HFFc6 (cell line): Measurements from ENCODE around the gene OR4D5. TPM values are rescaled to one million over a fixed set of nuclear protein-coding genes. Genes with fewer than 3 reads are reported as not detected.

Experiments
- DNase-seq: peaks from one replicate; pipeline ENCODE4 v3.0.0-alpha.2; 2018
- H3K27ac Mint-ChIP-seq: 2 replicates; pipeline ENCODE4 v1.8.0; 2020; ENCODE audit warnings: mild to moderate bottlenecking, mixed read lengths
- H3K27me3 Mint-ChIP-seq: 2 replicates; pipeline ENCODE4 v1.8.0; 2021; ENCODE audit warnings: mild to moderate bottlenecking, moderate library complexity, mixed read lengths; ENCODE audit not compliant: insufficient read depth
- H3K36me3 Mint-ChIP-seq: 2 replicates; pipeline ENCODE4 v1.8.0; 2021; ENCODE audit warnings: low read depth, mixed read lengths
- H3K4me1 Mint-ChIP-seq: 2 replicates; pipeline ENCODE4 v1.8.0; 2020; ENCODE audit warnings: low read depth, mixed read lengths
- H3K4me3 Mint-ChIP-seq: 2 replicates; pipeline ENCODE4 v1.8.0; 2020; ENCODE audit warnings: mild to moderate bottlenecking, moderate library complexity, mixed read lengths
- H3K9me3 Mint-ChIP-seq: 2 replicates; pipeline ENCODE4 v1.8.0; 2020; ENCODE audit warnings: mild to moderate bottlenecking, mixed read lengths
- CTCF ChIP-seq: fragments of 200-600 bp; sonication (generic); IDR thresholded peaks from 2 replicates; pipeline ENCODE4 v1.5.0; 2021; ENCODE audit warnings: antibody characterized with exemption, mild to moderate bottlenecking
- long read RNA-seq: library from polyadenylated mRNA; unstranded; transcript quantifications from one replicate; pipeline ENCODE4 v2.0.0, GENCODE V29; 2019
- total RNA-seq, 6 experiments: library from RNA; stranded (reverse); fragmentation: NEBNext Ultra II Directional; extraction: Animal tissue kit (Norgen Biotek cat#: 25700); gene quantifications; 2 replicates in 1 of 6; 3 replicates in 5 of 6; pipeline ENCODE4 v1.2.3, GENCODE V29; 2021

OR4D5 gene
- total RNA-seq = not detected
- long read RNA-seq = 0 reads

- peaks cover 2% of the 10 kb centered on the region; the same call in 1 of the 2 replicates for H3K27me3 Mint-ChIP-seq
- no peak for DNase-seq
- no peak for TF ChIP-seq CTCF
- H3K9me3 Mint-ChIP-seq = peaks cover 46% of the 10 kb centered on the region
- H3K27ac Mint-ChIP-seq = no peak within 1 kb of the TSS
- H3K4me1 Mint-ChIP-seq = no peaks in the 10 kb centered on the region
- H3K36me3 Mint-ChIP-seq = peaks cover 6% of the 10 kb centered on the region
- no peak within 1 kb of the TSS for H3K4me3 Mint-ChIP-seq
Measured at GRCh38 chr11:123939317-123939716, at the start of gene OR4D5. Gene OR4D5, plus strand, starts transcription at chr11:123939617. Its CDS starts 0 bp downstream, at chr11:123939617.

GRCh38 chr11:123892031-123892430 is 47.4 kb upstream of the OR4D5 start:
- peaks cover 26% of the 10 kb centered on the region for H3K9me3 Mint-ChIP-seq
- no peak overlapping the region for H3K4me3 Mint-ChIP-seq

GRCh38 chr11:123899792-123900191 is 39.6 kb upstream of the OR4D5 start:
- H3K27ac Mint-ChIP-seq = no peak overlapping the region
- no peaks in the 10 kb centered on the region for H3K36me3 Mint-ChIP-seq
- no peaks in the 10 kb centered on the region for H3K27me3 Mint-ChIP-seq
- no peak for DNase-seq
- TF ChIP-seq CTCF = no peak
- H3K4me1 Mint-ChIP-seq = no peaks in the 10 kb centered on the region
- peaks cover 17% of the 10 kb centered on the region for H3K9me3 Mint-ChIP-seq
- no peak overlapping the region for H3K4me3 Mint-ChIP-seq

More at GRCh38 chr11:123892031-123892430, 47.4 kb upstream of the OR4D5 start:
- no peak overlapping the region for H3K27ac Mint-ChIP-seq
- no peaks in the 10 kb centered on the region for H3K36me3 Mint-ChIP-seq
- no peaks in the 10 kb centered on the region for H3K27me3 Mint-ChIP-seq
- H3K4me1 Mint-ChIP-seq = no peaks in the 10 kb centered on the region
- DNase-seq = no peak
- no peak for TF ChIP-seq CTCF

GRCh38 chr11:123901867-123902266 is 37.5 kb upstream of the OR4D5 start, which contains the start of gene OR8D4:
Gene OR8D4, plus strand, starts transcription at chr11:123902167. Its CDS starts 4,265 bp downstream, at chr11:123906432.
- peaks cover 23% of the 10 kb centered on the region for H3K9me3 Mint-ChIP-seq

GRCh38 chr11:123903932-123904331 is 35.5 kb upstream of the OR4D5 start:
- Mint-ChIP-seq H3K27ac (no peak overlapping the region), H3K9me3 (peaks cover 27% of the 10 kb centered on the region), H3K4me1 (no peaks in the 10 kb centered on the region), H3K27me3 (no peaks in the 10 kb centered on the region; the same call in 1 of the 2 replicates), H3K4me3 (no peak overlapping the region), H3K36me3 (peaks cover 4% of the 10 kb centered on the region; the same call in 1 of the 2 replicates)
- TF ChIP-seq CTCF = no peak
- DNase-seq = no peak

More at GRCh38 chr11:123901867-123902266, 37.5 kb upstream of the OR4D5 start, which contains the start of gene OR8D4:
- no peak for DNase-seq
- no peaks in the 10 kb centered on the region for H3K4me1 Mint-ChIP-seq
- no peak within 1 kb of the TSS for H3K4me3 Mint-ChIP-seq
- H3K27ac Mint-ChIP-seq = no peak within 1 kb of the TSS
- H3K36me3 Mint-ChIP-seq = no peaks in the 10 kb centered on the region
- no peak for TF ChIP-seq CTCF
- H3K27me3 Mint-ChIP-seq = no peaks in the 10 kb centered on the region; the same call in 1 of the 2 replicates
